Measurements from ENCODE around the gene PSMA8.
"Not testable (repeated sequence)": the region's sequence is repeated elsewhere in the genome, so short reads cannot be mapped to it uniquely, and the experiment has no call there.

PSMA8 gene

DNA sequence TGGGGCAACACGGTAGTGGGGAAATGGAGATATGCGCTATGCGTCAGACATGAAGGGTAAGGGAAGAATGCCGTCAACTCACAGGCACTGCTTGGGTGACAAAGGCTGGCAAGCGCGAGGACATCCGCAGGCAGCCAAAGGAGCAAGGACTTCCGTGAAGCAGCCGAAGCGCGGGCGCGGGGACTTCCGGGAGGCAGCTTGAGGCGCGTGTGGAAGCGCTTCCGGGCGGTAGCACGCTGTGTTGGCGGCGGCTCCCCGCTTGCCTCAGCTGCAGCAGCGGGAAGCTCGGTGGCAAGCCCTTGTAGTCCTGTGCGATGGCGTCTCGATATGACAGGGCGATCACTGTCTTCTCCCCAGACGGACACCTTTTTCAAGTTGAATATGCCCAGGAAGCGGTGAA is at the start of gene PSMA8:
PSMA8 (plus strand) TSS at position 218 of the 400 bp plus-strand sequence; CDS start at position 315, 97 bp downstream.
- peak; percentile 64 for DNase-seq

DNA sequence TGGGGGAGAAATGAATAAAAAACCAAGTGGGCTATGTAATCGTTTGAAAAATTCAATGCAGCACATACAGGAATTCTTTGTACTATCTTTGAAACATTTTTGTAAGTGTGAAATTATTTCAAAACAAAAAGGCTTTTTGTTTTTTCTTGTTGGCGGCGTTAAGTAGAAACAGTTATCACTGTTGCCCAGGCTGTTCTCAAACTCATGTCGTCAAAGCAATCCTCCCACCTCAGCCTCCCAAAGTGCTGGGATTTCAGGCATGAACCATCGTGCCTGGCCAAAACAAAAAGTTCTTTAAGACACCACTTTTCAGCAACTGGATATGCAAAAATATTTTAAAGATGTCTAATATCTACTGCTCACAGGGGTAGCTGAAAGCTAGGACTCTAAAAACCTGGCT is 48.6 kb upstream of the PSMA8 start:
- no peak for DNase-seq

DNA sequence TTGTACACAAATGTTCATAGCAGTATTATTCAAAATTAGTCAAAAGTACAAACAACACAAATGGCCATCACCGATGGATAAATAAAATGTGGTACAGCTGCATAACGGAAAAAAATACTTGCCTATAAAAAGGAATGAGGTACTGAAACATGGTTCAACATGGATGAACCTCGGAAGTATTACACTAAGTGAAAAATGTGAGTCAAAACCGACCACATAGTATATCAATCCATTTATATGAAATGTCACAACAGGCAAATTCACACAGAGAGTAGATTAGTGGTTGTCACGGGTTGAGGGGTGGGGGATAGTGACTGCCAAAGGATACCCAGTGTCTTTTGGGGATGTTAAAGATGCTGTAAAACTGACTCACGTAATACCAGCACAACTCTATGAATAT is 46.7 kb upstream of the PSMA8 start:
- no peak for DNase-seq

DNA sequence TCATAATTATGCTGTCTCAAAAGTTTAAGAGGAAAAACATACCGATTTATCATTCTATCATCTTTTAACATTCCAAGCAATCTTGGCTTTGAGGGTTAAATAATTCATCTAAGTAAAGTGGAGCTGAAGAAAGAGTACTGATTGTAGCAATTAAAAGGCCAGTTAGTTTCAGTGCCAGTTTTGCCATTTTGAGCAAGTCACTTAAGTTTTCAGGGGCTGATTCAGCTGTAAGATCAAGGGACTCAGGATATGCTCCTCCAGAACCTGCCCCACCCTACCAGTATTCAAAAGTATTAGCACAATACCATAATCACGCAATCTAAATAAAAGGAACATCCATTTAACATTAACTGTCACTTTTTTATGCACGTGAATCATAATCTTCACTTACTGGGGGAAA is 45.2 kb upstream of the PSMA8 start:
- no peak for DNase-seq

DNA sequence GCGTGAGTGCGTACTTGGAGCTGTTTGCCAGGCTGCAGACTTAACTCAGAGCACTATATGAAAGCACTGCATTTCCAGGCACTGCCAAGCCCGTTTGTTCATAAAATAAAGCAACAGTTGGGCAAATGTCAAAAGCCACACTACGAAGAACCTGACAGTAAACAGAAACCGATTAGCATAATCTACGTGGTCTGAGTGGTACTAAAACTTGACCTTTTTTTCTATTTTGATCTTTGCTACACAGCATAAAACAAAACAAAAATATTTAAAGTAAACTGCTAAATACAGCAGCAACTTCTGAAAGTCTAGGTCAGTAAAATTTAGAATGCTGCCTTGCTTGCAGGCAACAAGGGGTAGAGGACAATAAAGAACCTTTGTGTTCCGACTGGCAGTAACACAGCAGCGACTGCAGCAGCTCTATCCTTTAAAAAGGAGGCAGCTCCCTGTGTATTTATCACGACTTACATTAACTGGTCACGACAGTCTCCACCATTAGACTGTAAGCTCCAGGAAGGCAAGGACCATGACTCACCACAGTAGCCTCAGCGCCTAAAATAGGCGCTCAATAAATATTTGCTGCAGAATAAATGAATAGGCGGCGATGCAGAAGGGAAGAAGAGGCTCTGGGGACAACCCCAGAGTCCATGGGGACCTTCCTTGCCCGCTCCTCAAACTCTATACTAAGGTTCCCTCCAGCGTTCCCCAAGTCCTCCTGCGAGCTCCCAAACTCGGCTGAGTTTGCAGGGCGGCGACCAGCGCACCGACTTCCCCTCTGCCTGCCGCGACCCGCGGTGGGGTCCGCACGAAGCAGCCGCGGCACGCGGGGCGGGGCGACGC is 44.2 kb upstream of the PSMA8 start:
- DNase-seq = peak; percentile 27

DNA sequence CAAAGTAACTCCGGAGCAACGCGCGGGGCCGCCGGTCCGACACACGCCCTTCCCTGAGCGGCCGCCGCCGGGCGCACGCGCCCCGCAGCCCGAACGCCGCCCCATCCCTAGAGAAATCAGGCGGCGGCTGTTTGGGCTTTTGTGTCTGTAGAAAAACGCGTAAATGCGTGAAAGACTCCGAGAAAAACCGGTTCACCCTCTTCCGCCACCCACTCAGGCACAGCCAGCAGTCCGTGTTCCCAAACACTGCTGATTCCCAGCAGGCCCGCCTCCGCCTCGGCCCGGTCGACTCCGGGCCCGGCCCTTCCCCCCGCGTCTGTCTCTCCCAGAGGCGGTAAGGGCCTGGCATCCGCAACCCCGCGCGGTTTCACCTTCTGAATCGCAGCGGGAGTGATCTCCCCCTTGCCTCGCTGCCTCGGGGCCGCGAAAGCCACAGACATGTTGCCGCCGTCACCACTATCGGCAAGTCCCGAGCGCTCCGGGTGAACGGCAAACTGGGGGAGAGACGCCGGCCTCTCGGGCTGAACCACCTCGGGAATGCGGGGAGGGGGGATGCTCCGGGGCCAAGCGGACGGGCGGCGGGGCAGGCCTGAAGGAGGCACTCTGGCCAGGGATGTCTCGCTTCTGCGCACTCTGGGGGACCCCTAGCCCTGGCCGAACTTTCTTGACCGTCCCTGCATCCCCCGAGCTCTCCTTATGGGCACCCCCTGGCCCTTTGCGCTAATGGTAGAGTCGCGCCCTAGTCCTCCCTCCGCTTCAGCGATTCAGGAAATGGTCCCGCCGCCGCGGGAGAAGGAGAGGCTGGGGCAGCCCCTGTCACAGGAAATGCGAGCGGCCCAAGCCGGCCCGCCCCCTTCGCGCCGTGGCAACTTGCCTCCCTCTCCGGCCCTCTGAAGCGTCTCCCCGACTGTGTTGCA is 43.3 kb upstream of the PSMA8 start, which contains the start of gene SS18:
SS18 (minus strand) TSS at position 484 of the 917 bp plus-strand sequence; CDS start at position 440, 44 bp downstream.
- peak; percentile 92 for DNase-seq

DNA sequence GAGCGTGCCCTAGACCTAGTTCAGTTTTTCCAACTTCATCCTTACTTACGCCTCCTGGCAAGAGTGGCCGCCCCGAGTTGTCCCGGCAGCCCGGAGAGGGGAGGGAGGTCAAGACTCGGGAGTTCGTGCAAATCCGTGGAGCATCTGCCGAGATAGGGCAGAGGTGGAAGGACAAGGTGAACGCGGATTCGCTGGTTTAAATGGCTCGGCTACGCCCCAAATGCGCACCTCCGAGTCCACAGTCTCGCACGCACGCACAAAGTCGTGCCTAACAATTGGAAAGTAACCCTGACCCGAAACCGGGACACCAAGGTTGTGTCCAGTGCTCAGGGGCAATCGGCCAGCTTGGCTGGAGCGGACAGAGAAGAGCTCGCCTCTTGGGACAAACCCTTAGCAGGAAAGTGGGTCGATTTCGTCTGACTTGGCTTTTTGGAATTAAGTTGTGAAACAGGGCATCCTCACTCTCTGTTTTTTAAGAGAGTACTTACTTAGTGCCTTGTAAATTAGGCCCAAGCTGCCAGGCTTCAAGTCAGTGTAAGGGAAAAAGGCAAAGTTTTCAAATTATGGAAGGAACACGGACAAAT is 42.5 kb upstream of the PSMA8 start:
- no peak for DNase-seq

DNA sequence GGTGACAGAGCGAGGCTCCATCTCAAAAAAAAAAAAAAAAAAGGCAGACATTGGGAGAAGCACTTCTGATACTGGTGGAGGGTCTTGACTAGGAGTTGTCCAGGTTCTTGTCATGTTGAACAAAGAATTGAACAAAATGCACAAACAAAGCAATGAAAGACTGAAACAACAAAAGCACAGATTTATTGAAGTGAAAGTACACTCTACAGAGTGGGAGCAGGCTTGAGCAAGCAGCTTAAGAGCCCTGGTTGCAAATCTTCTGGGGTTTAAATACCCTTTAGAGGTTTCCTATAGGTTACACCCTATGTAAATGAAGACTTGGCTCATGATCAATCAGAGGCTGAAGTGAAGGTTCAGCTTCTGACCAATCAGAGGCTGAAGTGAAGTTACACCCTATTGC is 36.8 kb upstream of the PSMA8 start:
- no peak for DNase-seq

DNA sequence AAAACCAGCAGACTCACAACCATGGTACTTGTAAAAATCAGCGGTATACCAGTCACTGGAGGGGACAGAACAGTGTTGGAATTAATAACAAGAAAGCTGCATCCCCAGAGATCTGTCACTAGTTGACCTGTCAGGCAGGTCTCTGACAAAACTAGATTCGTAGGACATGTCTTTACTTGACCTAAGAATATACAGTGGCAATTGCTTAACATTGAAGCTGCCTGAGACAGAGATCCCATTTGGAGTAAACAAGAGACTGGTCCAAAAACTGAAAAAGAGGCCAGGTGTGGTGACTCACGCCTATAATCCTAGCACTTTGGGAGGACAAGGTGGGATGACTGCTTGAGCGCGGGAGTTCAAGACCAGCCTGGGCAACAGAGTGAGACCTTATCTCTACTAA is 36.1 kb upstream of the PSMA8 start:
- no peak for DNase-seq

DNA sequence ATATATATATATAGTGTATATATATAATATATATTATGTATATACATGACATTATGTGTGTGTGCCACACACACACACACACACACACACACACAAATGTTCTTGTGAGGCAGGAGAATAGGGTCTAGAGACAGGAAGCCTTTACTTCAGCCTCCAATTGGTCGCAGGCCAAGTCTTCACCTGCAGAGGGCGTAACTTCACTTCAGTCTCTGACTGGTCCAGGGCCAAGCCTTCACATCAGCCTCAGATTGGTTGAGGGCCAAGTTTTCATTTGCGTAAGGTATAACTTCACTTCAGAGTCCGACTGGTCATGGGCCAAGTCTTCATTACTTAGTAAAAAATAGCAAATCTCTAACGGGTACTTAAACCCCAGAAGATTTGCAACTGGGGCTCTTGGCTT is 30.1 kb upstream of the PSMA8 start:
- peak; percentile 40 for DNase-seq

DNA sequence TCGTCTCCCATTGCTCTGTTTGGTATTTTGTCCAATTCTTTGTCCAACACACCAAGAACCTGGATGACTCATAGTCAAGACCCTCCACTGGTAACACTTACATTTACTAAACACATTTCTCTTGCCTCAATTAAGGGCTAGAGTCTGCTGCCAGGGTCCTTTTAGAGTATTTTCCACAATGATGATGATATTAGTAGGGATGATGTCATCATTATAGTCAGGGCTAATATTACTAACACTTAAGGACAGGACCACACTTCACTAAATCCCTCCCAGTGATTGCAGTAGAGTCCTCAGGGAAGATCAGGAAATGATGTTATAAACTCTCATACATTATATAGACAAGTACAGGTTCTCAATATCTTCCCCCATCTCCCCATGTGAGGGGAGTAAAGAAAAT is 29.6 kb upstream of the PSMA8 start:
- no peak for DNase-seq

DNA sequence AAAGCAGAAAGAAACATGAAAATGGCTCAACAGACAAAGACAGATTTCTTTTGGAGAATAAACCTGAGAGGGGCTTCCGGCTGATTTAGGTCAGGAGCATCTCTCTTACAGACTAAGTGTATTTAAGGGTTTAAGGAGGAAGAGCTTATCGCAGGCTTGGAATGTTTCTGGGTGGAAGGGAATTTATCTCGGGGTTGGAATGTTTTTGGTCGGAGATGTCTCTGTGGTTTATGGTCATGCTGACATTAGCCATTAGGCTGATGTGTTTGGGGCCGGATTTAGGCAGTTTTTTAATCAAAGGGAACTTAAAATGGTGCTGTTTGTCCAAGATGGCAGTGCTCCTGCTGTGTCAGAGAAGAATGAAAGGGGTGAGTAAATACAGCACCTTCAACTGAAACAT is 14.4 kb upstream of the PSMA8 start:
- no peak for DNase-seq

DNA sequence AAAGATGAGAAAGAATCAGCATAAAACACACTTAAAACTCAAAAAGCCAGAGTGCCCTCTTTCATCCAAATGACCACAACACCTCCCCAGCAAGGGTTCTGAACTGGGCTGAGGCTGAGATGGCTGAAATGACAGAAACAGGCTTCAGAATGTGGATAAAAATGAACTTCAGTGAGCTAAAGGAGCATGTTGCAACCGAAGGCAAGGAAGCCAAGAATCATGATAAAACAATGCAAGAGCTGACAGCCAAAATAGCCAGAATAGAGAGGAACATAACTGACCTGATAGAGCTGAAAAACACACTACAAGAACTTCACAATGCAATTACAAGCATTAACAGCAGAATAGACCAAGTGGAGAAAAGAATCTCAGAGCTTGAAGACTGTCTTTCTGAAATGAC is 12.2 kb upstream of the PSMA8 start:
- no peak for DNase-seq

DNA sequence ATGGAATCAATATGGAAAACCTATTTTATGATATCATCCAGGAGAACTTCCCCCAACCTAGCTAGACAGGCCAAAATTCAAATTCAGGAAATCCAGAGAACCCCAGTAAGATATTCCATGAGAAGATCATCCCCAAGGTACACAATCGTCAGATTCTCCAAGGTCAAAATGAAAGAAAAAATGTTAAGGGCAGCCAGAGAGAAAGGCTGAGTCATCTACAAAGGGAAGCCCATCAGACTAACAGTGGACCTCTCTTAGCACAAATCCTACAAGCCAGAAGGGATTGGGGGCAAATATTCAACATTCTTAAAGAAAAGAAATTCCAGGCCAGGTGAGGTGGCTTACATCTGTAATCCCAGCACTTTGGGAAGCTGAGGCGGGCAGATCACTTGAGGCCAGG is 11.7 kb upstream of the PSMA8 start:
- not testable (repeated sequence) for DNase-seq

DNA sequence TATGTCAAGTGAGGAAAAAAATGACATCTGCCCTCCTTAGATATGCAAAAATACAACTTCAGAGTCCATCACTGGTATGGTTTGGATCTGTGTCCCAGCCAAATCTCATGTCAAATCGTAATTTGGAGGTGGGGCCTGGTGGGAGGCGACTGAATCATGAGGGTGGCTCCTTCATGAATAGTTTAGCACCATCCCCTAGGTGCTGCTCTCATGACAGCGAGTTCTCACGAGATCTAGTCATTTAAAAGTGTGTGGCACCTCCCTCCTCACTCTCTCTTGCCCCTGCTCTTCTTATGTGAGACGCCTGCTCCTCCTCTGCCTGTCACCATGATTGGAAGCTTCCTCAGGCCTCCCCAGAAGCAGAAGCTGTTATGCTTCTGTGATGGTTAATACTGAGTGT is 5.9 kb upstream of the PSMA8 start:
- DNase-seq = no peak

DNA sequence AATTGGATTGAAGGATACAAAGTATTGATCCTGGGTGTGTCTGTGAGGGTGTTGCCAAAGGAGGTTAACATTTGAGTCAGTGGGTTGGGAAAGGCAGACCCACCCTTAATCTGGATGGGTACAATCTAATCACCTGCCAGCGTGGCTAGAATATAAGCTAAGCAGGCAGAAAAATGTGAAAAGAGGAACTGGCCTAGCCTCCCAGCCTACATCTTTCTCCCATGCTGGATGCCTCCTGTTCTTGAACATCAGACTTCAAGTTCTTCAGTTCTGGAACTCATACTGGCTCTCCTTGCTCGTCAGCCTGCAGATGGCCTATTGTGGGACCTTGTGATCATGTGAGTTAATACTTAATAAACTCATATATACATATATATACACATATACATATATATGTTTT is 5.5 kb upstream of the PSMA8 start:
- DNase-seq = not testable (repeated sequence)

DNA sequence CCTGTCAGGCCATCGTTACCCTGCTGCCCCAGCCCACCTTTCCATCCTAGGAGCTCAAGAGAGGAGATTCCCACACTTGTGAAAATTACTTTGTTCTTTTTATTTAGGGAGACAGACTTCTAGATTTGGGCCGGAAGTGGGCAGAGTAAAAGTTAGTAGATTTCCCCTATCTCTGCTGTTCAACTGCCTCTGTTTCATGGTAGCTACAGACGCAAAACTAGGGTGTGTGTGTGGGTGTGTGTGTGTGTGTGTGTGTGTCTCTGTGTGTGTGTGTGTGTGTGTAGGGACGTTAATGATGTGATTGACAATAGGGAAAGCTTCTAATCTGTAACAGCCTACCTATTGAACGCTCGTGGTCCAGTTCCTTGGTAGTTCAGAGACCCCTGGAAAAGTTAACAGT is 438 bp downstream of the PSMA8 start:
- peak; percentile 30 for DNase-seq

DNA sequence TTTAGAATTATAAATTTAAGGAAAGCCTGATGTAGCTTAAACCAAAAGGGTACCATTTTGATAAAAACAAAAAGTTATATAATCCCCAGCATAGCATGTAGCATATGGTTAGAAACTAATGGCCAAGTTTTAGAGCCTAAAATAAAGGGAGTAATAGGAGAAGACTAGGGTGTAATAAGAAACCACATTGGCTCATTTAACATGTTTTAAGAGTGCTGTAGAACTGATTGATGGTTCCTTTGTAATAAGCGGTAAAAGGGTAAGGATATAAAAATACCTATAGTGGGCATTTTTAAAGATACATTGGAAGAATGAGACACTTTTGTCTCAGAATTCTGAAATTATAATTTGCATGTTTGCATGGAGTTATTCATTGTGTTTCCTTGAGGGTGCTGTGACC is 1.9 kb downstream of the PSMA8 start:
- DNase-seq = no peak

DNA sequence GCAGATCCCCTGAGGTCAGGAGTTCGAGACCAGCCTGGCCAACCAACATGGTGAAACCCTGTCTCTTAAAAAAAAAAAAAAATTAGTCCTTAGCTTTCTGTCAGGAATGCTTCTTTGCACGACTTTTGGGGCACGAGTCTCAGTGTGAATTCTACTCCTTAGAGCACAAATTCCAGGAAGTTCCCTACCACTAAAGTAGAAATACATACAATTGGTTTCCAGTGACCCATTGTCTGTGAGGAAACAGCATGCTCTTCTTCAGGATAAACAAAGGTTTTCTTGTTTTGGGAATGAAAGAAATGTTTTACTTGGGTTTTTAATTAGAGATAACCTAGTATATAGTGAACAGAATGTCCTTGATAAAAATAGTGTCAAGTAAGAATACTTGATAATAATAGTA is 23.7 kb downstream of the PSMA8 start:
- DNase-seq = no peak

DNA sequence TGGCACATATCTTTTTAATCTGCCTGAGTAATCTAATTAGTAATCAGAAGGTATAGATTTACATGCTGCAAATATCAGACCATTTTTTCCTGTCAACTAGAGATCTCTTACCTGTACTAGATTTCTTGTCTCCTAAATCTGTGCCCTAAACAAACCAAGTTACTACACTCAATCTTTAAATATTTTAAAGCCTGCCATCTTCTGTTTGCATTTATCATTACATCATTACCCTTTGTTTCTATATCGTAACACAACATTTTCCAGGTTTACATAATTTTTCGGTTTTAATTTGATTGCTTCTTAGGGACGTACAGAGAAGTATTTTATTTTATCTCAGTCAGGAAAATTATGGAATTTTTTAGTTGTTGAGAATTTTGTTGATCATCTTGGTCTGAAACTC is 25.7 kb downstream of the PSMA8 start:
- DNase-seq = peak; percentile 21

DNA sequence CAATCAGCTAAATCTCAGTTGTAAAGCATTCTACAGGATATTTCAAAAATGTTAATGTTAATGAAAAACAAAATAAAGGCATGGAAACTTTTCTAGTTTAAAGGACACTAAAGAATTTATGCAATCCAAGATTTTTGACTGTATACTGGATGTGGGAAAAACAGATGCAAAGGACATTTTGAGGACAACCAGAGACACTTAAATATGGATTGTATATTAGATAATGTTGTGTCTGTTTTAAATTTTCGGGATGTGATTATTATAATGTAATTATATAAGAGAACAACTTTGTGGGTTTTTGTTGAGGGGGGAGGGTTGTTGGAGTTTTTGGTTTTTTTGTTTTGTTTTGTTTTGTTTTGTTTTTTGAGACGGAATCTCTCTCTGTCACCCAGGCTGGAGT is 30.9 kb downstream of the PSMA8 start:
- no peak for DNase-seq

DNA sequence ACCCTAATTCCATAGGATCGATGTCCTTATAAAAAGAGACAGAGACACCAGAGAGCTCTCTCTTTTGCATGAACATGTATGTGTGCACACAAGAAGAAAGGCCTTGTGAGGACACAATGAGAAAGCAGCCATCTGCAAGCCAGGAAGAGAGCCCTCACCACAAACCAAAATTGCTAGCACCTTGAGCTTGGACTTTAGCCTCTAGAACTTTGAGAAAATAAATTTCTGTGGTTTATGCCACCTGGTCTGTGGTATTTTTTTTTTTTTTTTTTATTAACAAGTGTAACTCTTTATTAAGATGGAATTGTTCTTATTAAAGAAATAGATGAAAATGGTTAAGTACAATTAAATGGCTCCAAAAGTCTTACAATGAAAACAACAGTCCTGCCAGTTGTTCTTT is 33.9 kb downstream of the PSMA8 start:
- not testable (repeated sequence) for DNase-seq

DNA sequence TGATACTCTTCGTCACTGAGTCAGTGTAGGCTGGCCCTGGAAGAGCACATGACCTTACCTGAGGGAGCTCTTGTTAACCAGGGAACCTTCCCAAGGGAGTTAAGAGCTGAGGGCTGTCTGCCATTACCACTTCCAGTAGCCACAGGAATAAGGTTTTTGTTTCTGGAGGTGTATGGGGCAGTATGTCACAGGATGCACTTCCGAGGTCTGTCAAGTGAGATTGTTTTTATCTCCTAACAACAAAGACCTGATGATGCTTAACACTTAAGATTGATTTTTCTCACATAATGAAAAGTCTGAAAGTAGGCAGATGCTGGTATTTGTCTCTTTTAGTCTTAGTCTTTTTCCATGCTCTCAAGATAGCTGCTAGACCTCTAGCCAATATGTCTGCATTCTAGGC is 41.8 kb downstream of the PSMA8 start:
- no peak for DNase-seq

DNA sequence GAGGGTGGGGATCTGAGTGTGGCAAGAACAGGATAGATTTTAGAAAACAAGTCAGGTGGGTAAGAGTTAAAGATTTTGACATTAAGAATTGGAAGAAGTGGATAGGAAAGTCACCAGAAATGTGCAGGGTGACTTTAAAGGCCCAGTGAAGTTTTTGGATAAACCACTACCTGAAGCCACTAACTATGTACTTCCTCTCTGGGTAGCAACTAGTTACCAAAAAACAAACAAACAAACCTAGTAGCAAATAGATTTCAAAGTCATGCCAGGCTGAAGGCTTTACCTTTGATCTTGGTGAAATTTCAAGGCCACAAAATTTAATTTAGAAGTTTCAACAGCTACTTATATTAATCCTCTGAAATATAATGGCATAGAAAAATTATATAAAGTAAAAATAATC is 42.5 kb downstream of the PSMA8 start:
- DNase-seq = no peak

Measured in CD4-positive, alpha-beta T cell treated with Interleukin-10 for 1 hour (primary cell).